Natural killer cell treated with Interleukin-12 subunit alpha and Interleukin-12 subunit beta and Interleukin-15 and Interleukin-18, amount 100 ng/mL, for 72 hours (primary cell): ENCODE results near the gene DNAH8. TPM values are rescaled to one million over a fixed set of nuclear protein-coding genes. Genes with fewer than 3 reads are reported as not detected.
A peak's percentile ranks its signal among the peaks of the same experiment; 100 is the strongest.

Source experiments
- ATAC-seq, 2 donors: fragments of 150-1000 bp; cut with Tn5 transposase in 1 of 2; sonication (Bioruptor Pico), chemical (Tn5 transposase) in 1 of 2; 2 replicates each; pipeline ENCODE4 v1.10.0; 2021
- DNase-seq: peaks from one replicate; pipeline ENCODE4 v3.0.0; 2022; ENCODE audit warnings: low spot score
- H3K27ac Mint-ChIP-seq, 2 donors: 1 replicate in 1 of 2; 2 replicates in 1 of 2; pipeline ENCODE4 v1.8.0; 2022; ENCODE audit warnings: mixed read lengths in 2 of 2, mild to moderate bottlenecking in 1 of 2, moderate library complexity in 1 of 2
- H3K27me3 Mint-ChIP-seq, 2 donors: 1 replicate in 1 of 2; 2 replicates in 1 of 2; pipeline ENCODE4 v1.8.0; 2022; ENCODE audit warnings: mixed read lengths in 2 of 2
- H3K36me3 Mint-ChIP-seq: one replicate; pipeline ENCODE4 v1.8.0; 2022; ENCODE audit warnings: mixed read lengths
- H3K4me1 Mint-ChIP-seq, 2 donors: 1 replicate in 1 of 2; 2 replicates in 1 of 2; pipeline ENCODE4 v1.8.0; 2022; ENCODE audit warnings: low read depth in 2 of 2, mixed read lengths in 2 of 2, mild to moderate bottlenecking in 1 of 2
- H3K4me3 Mint-ChIP-seq: one replicate; pipeline ENCODE4 v1.8.0; 2022; ENCODE audit warnings: mixed read lengths
- H3K9me3 Mint-ChIP-seq: 2 replicates; pipeline ENCODE4 v1.8.0; 2022; ENCODE audit warnings: mixed read lengths
- total RNA-seq, 2 donors: library from RNA; stranded (reverse); gene quantifications; one replicate each; pipeline ENCODE4 v1.2.3, GENCODE V29; 2022

Gene DNAH8
- total RNA-seq, 2 donors from 2014 or later, result 0.12 to 0.22 TPM

DNA sequence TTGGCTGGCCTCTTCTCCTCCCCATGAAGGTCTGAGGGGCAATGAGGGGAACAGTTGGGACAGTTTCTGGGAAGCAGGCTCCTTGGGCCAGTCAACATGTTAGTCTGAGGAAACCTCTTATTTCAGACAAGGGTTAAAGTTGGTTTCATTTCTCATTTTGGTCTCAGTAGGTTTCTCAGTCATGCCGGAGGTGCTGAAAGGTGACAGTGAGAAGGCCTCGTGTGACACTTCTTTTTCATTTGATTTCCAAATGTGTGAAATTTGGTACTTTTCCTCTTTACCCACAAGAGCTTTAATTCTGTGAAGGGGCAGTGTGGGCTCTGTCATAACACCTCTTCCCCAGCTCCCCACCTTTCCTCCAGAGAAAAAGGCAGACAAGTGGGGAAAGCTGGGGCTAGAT lies 326.0 kb downstream of the DNAH8 start:
- no peaks in the 10 kb centered on the region for H3K9me3 Mint-ChIP-seq
- H3K27ac Mint-ChIP-seq, result peak overlapping the region; percentile 26 to 32
- no peaks in the 10 kb centered on the region for H3K36me3 Mint-ChIP-seq
- peaks cover 13 to 23% of the 10 kb centered on the region in 2 donors for H3K27me3 Mint-ChIP-seq
- H3K4me3 Mint-ChIP-seq, result peak overlapping the region; percentile 11
- ATAC-seq, result peak; percentile 79 to 80
- peak; percentile 56 for DNase-seq
- peaks cover 19 to 34% of the 10 kb centered on the region in 2 donors for H3K4me1 Mint-ChIP-seq

GRCh38 chr6:39043776-39044175 lies 328.7 kb downstream of the DNAH8 start:
- Mint-ChIP-seq H3K4me1 (peaks cover 24 to 33% of the 10 kb centered on the region in 2 donors), H3K27me3 (peaks cover 10 to 18% of the 10 kb centered on the region in 2 donors), H3K27ac (no peak overlapping the region), H3K4me3 (no peak overlapping the region), H3K9me3 (no peaks in the 10 kb centered on the region), H3K36me3 (no peaks in the 10 kb centered on the region)
- DNase-seq, result peak; percentile 28
- ATAC-seq, result no peak

GRCh38 chr6:39044181-39044580 lies 329.1 kb downstream of the DNAH8 start:
- H3K4me3 Mint-ChIP-seq, result no peak overlapping the region

GRCh38 chr6:39047434-39048327 lies 332.6 kb downstream of the DNAH8 start:
- no peak for ATAC-seq
- Mint-ChIP-seq H3K36me3 (no peaks in the 10 kb centered on the region), H3K4me1 (peaks cover 33 to 36% of the 10 kb centered on the region in 2 donors), H3K27me3 (peaks cover 14 to 27% of the 10 kb centered on the region in 2 donors), H3K9me3 (no peaks in the 10 kb centered on the region), H3K27ac (no peak overlapping the region), H3K4me3 (peak overlapping the region; percentile 67)
- no peak for DNase-seq

More at GRCh38 chr6:39044181-39044580, 329.1 kb downstream of the DNAH8 start:
- Mint-ChIP-seq H3K27ac (no peak overlapping the region), H3K27me3 (peaks cover 11 to 18% of the 10 kb centered on the region in 2 donors), H3K4me1 (peaks cover 24 to 35% of the 10 kb centered on the region in 2 donors), H3K36me3 (no peaks in the 10 kb centered on the region), H3K9me3 (no peaks in the 10 kb centered on the region)
- DNase-seq (peak; percentile 15), ATAC-seq (no peak)

DNA sequence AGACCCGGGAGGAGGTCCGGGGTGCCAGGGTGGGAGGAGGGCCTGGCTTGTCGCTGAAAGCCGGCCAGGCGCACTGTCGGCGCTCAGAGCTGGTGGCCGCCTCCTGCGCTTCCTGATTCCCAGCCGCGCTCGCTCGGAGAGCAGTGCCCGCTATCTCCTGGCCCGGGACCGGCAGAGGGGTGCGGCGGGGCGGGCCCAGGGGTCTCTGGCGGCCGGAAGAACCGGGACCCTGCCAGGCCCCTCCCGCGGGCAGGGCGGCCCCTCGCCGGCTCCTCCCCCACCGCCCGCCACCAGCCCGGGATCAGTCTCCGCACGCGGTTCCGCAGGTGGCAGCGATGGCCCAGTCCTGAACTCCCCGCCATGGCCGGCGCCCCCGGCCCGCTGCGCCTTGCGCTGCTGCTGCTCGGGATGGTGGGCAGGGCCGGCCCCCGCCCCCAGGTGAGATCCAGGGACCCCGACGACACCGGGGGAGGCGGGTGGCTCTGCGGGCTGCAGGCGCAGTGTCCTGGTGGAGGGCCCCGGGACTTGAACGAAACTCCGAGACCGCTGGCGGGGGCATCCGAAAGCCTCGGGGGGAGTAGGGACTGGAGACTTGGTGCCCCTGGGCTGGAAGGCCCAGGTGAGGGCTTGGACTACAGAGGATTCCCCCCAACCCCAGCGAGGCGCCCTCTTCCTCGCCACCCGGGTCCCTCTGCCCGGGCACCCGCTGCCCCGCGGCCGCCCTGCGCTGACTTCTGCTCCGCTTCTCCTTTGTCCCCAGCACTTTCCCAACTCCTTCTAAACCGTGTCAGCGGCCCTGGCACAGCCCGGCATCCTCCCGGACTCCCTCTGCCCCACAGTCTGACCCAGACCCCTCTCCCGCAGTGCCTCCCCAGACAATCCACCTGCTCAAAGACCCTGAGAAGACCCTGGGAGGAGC lies 333.6 kb downstream of the DNAH8 start, which contains the start of gene GLP1R:
TSS of gene GLP1R (plus strand) at position 301 of the 919 bp plus-strand sequence. CDS start at position 361, 60 bp downstream.
- H3K4me3 Mint-ChIP-seq, result peak within 1 kb of the TSS; percentile 67
- DNase-seq (no peak), ATAC-seq (peak; percentile 26 to 51)
- H3K9me3 Mint-ChIP-seq, result no peaks in the 10 kb centered on the region
- H3K4me1 Mint-ChIP-seq, result peaks cover 36 to 41% of the 10 kb centered on the region in 2 donors
- peaks cover 15 to 27% of the 10 kb centered on the region in 2 donors for H3K27me3 Mint-ChIP-seq
- H3K27ac Mint-ChIP-seq, result no peak within 1 kb of the TSS
- H3K36me3 Mint-ChIP-seq, result no peaks in the 10 kb centered on the region

- no peaks in the 10 kb centered on the region for H3K36me3 Mint-ChIP-seq
- peaks cover 16 to 27% of the 10 kb centered on the region in 2 donors for H3K27me3 Mint-ChIP-seq
- H3K4me1 Mint-ChIP-seq, result peaks cover 36 to 44% of the 10 kb centered on the region in 2 donors
- H3K4me3 Mint-ChIP-seq, result peak overlapping the region; percentile 79
- peak overlapping the region; percentile 5 to 55 for H3K27ac Mint-ChIP-seq
- H3K9me3 Mint-ChIP-seq, result no peaks in the 10 kb centered on the region
- DNase-seq (no peak), ATAC-seq (no peak)
Observed at GRCh38 chr6:39049575-39050283, 334.6 kb downstream of the DNAH8 start.

DNA sequence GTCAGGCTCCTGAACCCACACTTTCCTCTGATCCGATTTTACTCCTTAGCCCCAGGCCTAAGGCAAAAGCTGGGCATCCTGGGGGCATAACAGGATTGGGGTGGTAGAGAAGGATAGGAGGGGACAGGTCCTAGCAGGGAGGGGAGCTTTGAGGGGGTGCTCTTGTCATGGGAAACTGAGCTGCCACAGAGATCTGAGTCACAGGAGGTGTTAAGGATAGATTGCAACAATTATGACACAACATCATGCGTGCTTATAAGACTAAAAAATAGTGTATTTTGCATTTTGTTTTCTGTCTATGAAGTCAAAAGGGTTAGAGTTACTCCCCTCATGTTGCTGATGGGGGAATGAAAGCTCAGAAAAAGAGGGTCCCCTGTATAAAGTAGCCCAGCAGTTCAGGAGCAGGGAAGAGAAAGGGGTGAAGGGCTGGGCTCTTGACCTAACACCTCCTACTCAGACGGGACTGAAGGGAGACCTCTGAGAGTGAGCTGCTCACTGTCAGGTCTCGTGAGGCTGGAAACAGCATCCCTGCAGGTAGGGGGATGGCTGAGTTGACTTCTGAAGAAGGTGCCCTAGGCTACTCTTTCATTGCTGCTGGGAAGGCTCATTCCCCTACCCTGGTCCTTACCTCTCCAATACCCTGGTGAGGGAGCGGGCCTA lies 335.5 kb downstream of the DNAH8 start:
- H3K27ac Mint-ChIP-seq, result peak overlapping the region; percentile 5 to 55
- peak overlapping the region; percentile 79 for H3K4me3 Mint-ChIP-seq
- peak; percentile 59 for DNase-seq

DNA sequence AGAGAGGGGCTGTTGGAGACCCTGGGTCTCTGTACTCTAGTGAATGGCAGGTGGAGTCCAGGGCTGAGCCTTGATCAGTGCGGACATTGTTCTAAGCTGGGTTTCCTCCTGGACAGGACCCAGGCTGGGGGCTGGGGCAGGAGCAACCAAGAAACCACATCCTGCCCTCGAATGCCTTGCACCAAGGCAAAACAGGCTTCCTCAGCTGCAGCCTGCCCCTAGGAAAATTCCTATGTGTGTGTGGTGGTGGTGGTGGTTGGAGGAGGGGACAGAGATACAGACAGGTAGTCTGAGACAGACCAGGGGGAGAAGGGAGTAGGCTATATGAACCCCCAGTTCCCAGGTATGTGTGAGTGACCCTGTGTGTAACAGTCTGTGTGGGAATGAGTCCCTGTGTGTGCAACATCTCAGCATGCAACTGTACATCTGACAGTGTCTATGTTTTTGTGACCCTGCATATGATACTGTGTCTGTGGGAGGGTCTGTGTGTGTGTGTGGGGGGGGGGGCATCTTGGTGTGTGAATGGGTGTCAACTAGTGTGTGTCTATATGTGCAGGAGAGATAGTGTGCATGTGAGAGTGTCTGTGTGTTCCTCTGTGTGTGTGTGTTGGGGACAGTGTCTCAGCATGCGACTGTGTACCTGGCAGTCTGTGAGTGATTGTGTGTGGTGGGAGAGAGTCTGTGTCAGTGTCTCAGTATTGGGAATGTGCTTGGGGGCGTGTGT lies 336.4 kb downstream of the DNAH8 start:
- no peaks in the 10 kb centered on the region for H3K9me3 Mint-ChIP-seq
- H3K27ac Mint-ChIP-seq, result peak overlapping the region; percentile 5 to 55
- H3K27me3 Mint-ChIP-seq, result peaks cover 16 to 27% of the 10 kb centered on the region in 2 donors
- no peak for DNase-seq
- peaks cover 36 to 44% of the 10 kb centered on the region in 2 donors for H3K4me1 Mint-ChIP-seq
- ATAC-seq, result peak; percentile 54 to 55
- peak overlapping the region; percentile 79 for H3K4me3 Mint-ChIP-seq
- no peaks in the 10 kb centered on the region for H3K36me3 Mint-ChIP-seq

More for the DNA sequence above, 335.5 kb downstream of the DNAH8 start:
- Mint-ChIP-seq H3K4me1 (peaks cover 36 to 44% of the 10 kb centered on the region in 2 donors), H3K27me3 (peaks cover 16 to 27% of the 10 kb centered on the region in 2 donors), H3K9me3 (no peaks in the 10 kb centered on the region), H3K36me3 (no peaks in the 10 kb centered on the region)
- ATAC-seq, result peak; percentile 85 to 88

DNA sequence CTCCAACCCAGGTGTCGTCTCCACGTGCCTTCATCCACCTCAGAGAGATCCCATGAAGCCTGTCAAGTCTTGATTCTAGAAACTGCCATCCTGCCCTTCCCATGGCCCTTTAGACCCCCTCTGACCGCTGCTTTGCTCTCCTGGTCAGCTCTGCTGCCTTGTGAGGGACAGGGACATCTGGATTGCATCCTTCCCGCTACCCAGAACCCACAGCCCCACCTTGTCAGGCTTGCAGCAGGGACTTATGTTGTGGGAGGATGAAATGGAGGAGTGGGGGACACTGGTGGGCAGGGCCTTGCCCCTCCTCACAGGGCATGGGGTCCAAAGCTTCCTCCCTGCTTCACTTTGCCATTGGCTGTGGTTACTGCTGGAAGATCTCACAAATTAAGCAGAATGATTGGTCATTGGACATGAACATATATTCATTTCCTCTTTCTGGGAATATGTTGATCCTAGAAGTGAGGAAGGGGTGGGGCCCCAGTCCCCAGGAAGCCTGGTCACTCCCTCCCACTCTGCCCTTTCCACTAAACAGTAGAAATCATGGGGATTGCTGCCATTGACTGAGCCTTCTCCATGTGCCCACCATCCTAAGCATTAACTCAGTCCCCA lies 338.0 kb downstream of the DNAH8 start:
- Mint-ChIP-seq H3K9me3 (no peaks in the 10 kb centered on the region), H3K27ac (no peak overlapping the region), H3K4me1 (peaks cover 31 to 43% of the 10 kb centered on the region in 2 donors), H3K36me3 (no peaks in the 10 kb centered on the region), H3K4me3 (peak overlapping the region; percentile 1), H3K27me3 (peaks cover 7 to 12% of the 10 kb centered on the region in 2 donors)
- DNase-seq (no peak), ATAC-seq (no peak)

- Mint-ChIP-seq H3K36me3 (no peaks in the 10 kb centered on the region), H3K4me3 (no peak overlapping the region), H3K4me1 (peaks cover 31 to 48% of the 10 kb centered on the region in 2 donors), H3K9me3 (no peaks in the 10 kb centered on the region), H3K27me3 (peaks cover 7 to 11% of the 10 kb centered on the region in 2 donors), H3K27ac (peak overlapping the region in 1 of 2 donors; percentile 38)
- no peak for ATAC-seq
- no peak for DNase-seq
Observed at GRCh38 chr6:39053854-39054576, 338.9 kb downstream of the DNAH8 start.

DNA sequence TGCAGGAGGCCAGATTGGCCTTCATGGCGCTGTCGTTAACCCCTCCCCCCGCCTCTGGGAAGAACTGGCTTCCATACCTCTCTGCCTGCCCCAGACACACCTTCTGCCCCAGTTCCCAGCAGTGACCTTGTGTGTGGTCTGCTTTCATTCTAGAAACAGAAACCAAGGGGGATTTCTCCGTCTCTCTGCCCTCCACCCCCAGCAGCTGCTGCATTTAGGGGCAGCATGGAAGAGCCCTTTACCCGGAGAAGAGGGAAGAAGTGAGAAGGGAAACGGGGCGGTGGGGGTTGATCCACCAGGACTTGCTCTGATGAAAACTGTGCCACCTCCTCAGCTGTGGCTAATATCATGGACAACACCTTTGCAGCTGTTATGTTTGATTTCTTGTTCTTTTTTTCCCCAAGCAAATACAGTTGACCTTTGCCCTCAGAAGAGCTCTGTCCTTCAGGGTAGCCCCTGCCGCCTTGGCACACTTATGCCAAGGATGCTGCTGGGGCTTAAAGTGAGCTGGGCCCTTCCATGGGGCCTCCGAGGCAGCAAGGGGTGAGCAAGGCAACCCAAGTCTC lies 339.5 kb downstream of the DNAH8 start:
- H3K4me3 Mint-ChIP-seq, result no peak overlapping the region
- no peak for ATAC-seq

More for the DNA sequence above, 339.5 kb downstream of the DNAH8 start:
- H3K4me1 Mint-ChIP-seq, result peaks cover 31 to 43% of the 10 kb centered on the region in 2 donors
- DNase-seq, result no peak
- no peaks in the 10 kb centered on the region for H3K9me3 Mint-ChIP-seq
- no peaks in the 10 kb centered on the region for H3K36me3 Mint-ChIP-seq
- peaks cover 5 to 7% of the 10 kb centered on the region in 2 donors for H3K27me3 Mint-ChIP-seq
- H3K27ac Mint-ChIP-seq, result no peak overlapping the region
